ENCODE results near the gene LBX1. TPM values are rescaled to one million over a fixed set of nuclear protein-coding genes. Genes with fewer than 3 reads are reported as not detected.

LBX1 gene
- total RNA-seq, 4 donors from 2014 or later, result not detected

DNA sequence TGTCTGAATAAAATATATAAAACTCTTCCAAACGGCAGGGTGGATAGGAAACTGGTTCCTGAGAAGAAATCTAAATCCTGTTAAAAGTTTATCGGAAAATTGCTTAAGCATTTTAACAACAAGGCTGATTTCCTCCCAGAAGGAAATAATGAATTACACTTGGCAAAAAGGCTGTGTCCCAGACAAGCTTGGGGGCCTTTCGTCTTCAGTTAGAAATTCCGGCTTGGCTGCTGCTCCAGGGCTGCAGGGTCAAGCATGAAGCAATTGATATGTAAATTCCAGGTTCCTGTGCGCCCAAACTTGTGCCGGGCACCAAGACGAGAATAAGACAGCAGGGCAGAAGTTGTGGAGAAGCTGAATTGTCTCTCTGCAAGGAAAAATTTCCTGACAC lies 38.0 kb upstream of the LBX1 start:
- DNase-seq (ENCODE audit: low spot score in 2 of 2), result no peak
- Histone ChIP-seq H3K27ac (no peak overlapping the region), H3K9me3 (no peaks in the 10 kb centered on the region), H3K4me1 (no peaks in the 10 kb centered on the region), H3K36me3 (no peaks in the 10 kb centered on the region), H3K4me3 (no peak overlapping the region), H3K27me3 (peaks cover 48% of the 10 kb centered on the region)
- no peak for TF ChIP-seq EP300 (IDR thresholded peaks at IDR 0.05)
- TF ChIP-seq POLR2AphosphoS5 (IDR thresholded peaks at IDR 0.05), result no peak
- TF ChIP-seq, protein P1, sequence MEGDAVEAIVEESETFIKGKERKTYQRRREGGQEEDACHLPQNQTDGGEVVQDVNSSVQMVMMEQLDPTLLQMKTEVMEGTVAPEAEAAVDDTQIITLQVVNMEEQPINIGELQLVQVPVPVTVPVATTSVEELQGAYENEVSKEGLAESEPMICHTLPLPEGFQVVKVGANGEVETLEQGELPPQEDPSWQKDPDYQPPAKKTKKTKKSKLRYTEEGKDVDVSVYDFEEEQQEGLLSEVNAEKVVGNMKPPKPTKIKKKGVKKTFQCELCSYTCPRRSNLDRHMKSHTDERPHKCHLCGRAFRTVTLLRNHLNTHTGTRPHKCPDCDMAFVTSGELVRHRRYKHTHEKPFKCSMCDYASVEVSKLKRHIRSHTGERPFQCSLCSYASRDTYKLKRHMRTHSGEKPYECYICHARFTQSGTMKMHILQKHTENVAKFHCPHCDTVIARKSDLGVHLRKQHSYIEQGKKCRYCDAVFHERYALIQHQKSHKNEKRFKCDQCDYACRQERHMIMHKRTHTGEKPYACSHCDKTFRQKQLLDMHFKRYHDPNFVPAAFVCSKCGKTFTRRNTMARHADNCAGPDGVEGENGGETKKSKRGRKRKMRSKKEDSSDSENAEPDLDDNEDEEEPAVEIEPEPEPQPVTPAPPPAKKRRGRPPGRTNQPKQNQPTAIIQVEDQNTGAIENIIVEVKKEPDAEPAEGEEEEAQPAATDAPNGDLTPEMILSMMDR (IDR thresholded peaks at IDR 0.05), result no peak
- no peak for TF ChIP-seq POLR2A (IDR thresholded peaks at IDR 0.05)
- WGBS, result 72% methylated on average over 7 of the region's 7 CpGs

DNA sequence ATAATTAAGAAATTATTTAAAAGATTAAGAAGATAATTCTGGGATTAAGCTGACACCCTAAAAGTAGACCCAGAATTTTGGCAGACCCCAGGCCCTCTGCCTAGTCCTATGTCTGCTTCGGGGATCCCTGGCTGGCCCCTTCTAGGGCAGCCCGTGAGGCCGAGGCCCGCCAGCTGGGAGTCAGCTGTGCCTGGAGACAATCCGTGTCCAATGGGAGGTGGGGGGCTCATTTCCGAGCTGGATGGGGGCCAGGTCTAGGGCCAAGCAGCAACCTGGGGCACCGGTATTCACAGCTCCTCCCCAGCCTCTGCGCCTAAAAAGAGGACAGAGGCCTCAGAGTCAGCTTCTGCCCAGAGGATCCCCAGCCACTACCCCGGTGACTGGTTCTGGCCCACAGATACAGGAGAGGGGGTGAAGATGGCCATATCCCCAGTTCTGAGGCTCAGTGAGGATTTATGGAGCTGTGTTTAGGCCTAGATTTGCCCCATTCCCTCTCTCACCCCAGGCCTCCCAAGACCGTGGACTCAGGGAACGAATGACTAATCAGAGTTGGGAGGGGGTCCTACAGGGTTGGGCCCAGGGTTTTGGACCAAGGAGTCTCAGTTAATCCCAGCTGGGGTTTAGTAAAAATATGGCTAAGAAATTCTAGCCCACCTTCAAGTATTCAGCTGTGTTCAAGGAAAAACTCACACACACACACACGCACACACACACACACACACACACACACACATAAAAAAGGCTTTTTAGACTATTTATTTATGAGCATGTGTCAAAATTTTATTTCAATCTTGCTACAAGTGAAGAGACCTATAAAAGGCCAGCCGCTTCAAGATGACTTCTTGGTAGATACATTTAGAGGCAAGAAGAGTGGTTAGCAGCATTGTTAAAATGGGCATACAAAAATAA lies 37.4 kb upstream of the LBX1 start:
- Histone ChIP-seq H3K9me3 (no peaks in the 10 kb centered on the region), H3K27me3 (peaks cover 48% of the 10 kb centered on the region), H3K4me1 (no peaks in the 10 kb centered on the region), H3K27ac (no peak overlapping the region), H3K4me3 (no peak overlapping the region), H3K36me3 (no peaks in the 10 kb centered on the region)
- DNase-seq (ENCODE audit: low spot score in 2 of 2), result no peak
- TF ChIP-seq POLR2A (IDR thresholded peaks at IDR 0.05) (no peak), POLR2AphosphoS5 (IDR thresholded peaks at IDR 0.05) (no peak), EP300 (IDR thresholded peaks at IDR 0.05) (no peak)
- TF ChIP-seq, protein P1 (IDR thresholded peaks at IDR 0.05), result no peak
- WGBS, result 75% methylated on average over 11 of the region's 13 CpGs

GRCh38 chr10:101263150-101263752 lies 34.0 kb upstream of the LBX1 start:
- TF ChIP-seq, protein P1 (IDR thresholded peaks at IDR 0.05), result no peak
- peaks cover 55% of the 10 kb centered on the region for H3K27me3 ChIP-seq
- peaks cover 4% of the 10 kb centered on the region for H3K9me3 ChIP-seq
- no peak for DNase-seq (ENCODE audit: low spot score in 2 of 2)
- no peaks in the 10 kb centered on the region for H3K36me3 ChIP-seq
- H3K27ac ChIP-seq, result no peak overlapping the region
- no peak overlapping the region for H3K4me3 ChIP-seq
- 46% methylated on average over 11 of the region's 11 CpGs for WGBS
- no peaks in the 10 kb centered on the region for H3K4me1 ChIP-seq

DNA sequence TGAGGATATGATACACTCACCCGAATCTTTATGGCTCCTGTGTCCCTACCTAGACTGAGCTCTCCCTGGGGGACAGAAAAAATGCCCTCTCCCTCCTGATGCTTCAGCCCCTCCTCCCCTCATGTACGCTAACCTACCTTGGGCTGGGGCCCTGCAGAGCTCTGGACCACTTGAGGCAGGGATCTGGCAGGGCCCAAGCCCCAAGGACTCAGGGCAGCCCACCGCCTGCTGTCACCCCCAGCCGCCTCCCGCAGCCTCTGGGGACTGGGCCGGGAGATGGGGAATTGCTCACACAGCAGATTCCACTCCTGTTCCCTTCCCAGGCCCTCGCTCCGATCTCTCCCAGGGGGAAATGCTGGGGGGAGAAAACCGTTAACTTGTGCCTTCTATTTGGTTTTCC lies 32.9 kb upstream of the LBX1 start:
- no peak overlapping the region for H3K4me3 ChIP-seq
- no peaks in the 10 kb centered on the region for H3K36me3 ChIP-seq
- TF ChIP-seq POLR2AphosphoS5 (IDR thresholded peaks at IDR 0.05) (no peak), EP300 (IDR thresholded peaks at IDR 0.05) (no peak), POLR2A (IDR thresholded peaks at IDR 0.05) (no peak)
- TF ChIP-seq, protein P1 (IDR thresholded peaks at IDR 0.05), result no peak
- 79% methylated on average over 9 of the region's 9 CpGs for WGBS
- H3K9me3 ChIP-seq, result peaks cover 5% of the 10 kb centered on the region
- peaks cover 55% of the 10 kb centered on the region for H3K27me3 ChIP-seq
- H3K4me1 ChIP-seq, result no peaks in the 10 kb centered on the region
- no peak for DNase-seq (ENCODE audit: low spot score in 2 of 2)
- H3K27ac ChIP-seq, result no peak overlapping the region

- Histone ChIP-seq H3K4me3 (no peak overlapping the region), H3K27ac (no peak overlapping the region), H3K4me1 (no peaks in the 10 kb centered on the region), H3K9me3 (peaks cover 5% of the 10 kb centered on the region), H3K27me3 (peaks cover 55% of the 10 kb centered on the region), H3K36me3 (no peaks in the 10 kb centered on the region)
- DNase-seq (ENCODE audit: low spot score in 2 of 2), result no peak
- WGBS, result 71% methylated on average over 3 of the region's 3 CpGs
- no peak for TF ChIP-seq POLR2AphosphoS5 (IDR thresholded peaks at IDR 0.05)
- TF ChIP-seq, protein P1 (IDR thresholded peaks at IDR 0.05), result no peak
- no peak for TF ChIP-seq POLR2A (IDR thresholded peaks at IDR 0.05)
- TF ChIP-seq EP300 (IDR thresholded peaks at IDR 0.05), result no peak
These were observed 32.4 kb upstream of the LBX1 start for GRCh38 chr10:101261702-101262101.
